GM12873 (cell line): ENCODE results near the gene UBR3.

ENCODE experiments used
- CTCF ChIP-seq: IDR thresholded peaks from 2 replicates; pipeline ENCODE4 v1.5.1; 2012; ENCODE audit warnings: low read depth, mild to moderate bottlenecking, moderate library complexity, low read length, control low read depth; ENCODE audit not compliant: insufficient read depth; ENCODE audit errors: missing control alignments

The UBR3 gene

GRCh38 chr2:170063456-170064235 is 236.4 kb downstream of the UBR3 start:
- TF ChIP-seq CTCF, result no peak

GRCh38 chr2:170070778-170071177 is 243.5 kb downstream of the UBR3 start:
- no peak for TF ChIP-seq CTCF

DNA sequence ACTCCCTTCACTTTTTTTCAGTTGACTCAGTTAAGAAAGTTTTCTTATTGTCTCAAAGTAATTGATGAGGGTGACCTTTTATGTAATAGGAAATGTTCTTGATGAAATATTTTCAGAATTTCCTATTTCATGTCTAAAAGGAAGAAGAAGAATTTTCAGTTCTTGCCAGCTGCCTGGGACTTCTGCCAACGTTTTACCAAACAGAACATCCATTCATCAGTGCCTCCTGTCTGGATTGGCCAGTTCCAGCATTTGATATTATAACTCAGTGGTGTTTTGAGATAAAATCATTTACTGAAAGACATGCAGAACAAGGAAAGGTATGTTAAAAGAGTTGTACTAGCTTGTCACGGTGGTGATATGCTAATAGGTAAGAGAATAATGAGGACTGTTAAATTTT is 246.0 kb downstream of the UBR3 start:
- TF ChIP-seq CTCF, result no peak

GRCh38 chr2:170076189-170076588 is 248.9 kb downstream of the UBR3 start:
- no peak for TF ChIP-seq CTCF

DNA sequence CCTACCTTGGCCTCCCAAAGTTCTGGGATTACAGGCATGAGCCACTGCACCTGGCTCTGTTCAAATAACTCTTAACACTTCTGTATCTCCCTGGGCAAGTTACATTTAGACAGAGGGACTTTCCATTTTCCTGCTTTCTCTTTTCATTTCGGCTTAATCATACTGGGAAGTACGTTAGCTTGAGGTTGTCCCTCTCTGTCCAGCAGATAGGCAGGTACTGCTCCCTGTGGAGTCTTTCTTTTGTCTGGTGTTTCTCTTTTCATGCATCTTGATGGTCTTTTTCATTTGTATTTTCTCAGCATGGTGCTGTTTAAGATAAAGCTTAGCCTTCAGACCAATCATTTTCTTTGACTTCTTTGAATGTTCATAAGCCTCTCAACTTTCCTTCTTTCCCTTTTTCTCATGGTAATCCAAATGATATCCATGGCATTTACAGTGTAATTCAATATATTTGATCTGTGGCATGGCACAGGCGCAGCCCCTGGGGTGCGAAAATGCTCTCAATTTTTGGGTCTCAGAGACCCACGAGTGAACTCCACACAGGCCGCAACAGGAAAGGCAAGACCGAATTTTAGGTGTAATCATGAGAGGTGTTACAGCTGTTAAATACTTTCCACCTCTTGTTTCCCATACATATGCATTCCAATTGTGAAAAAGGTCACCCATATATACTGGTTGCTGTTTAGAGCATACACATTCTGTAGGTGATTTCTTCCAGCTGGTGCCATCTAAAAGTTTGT is 250.7 kb downstream of the UBR3 start:
- no peak for TF ChIP-seq CTCF

- no peak for TF ChIP-seq CTCF
These were observed 257.7 kb downstream of the UBR3 start for GRCh38 chr2:170084820-170085491.

- TF ChIP-seq CTCF, result no peak
These were observed 258.9 kb downstream of the UBR3 start for GRCh38 chr2:170086117-170086688.
